ENCODE results near the gene CELA3B. TPM values are rescaled to one million over a fixed set of nuclear protein-coding genes. Genes with fewer than 3 reads are reported as not detected.

Gene CELA3B
- total and polyA plus RNA-seq, 2 of the 13 experiments (the other 11 are each of a cell fraction or from before 2014, with no cell fraction given), result 0.34 TPM; not detected in 1

DNA sequence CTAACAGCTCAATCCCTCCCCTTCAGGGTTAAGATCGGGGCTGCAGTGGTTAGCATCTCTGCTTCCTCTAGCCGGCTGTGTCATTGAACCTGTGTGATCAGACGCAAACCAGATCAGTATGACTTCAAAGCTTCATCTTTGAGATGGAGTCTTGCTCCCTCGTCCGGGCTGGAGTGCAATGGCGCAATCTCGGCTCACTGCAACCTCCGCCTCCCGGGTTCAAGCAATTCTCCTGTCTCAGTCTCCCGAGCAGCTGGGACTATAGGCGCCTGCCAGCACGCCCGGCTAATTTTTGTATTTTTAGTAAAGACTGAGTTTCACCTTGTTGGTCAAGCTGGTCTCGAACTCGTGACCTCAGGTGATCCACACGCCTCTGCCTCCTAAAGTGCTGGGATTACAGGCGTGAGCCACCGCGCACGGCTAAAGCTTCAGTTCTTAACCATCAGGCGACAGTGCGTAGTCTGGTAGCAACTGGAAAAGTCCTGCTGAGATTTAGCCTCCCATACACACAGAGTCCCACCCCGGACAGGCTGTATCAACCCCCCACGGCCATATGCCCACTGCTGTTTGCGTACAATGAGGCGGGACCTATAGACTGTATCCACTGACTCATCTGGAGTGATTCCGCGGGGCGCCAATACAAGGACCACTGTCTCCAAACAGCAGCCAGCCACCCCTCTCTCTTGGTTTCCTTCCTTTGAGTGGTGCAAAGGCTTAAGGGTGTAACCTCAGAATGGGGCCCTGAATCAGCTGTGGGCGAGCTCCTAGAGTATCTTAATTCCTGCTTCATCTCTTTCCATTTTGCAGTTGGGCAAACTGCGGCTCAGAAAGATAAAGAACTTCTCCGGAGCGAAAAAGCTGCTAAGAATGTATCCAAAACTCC, 47.9 kb downstream of the CELA3B start (continued):
- TF ChIP-seq ZNF143 (CRISPR knock-in tag; IDR thresholded peaks at IDR 0.05) (no peak), FOXO1 (CRISPR knock-in tag; IDR thresholded peaks at IDR 0.05) (no peak), CSRNP2 (CRISPR knock-in tag; conservative IDR thresholded peaks at IDR 0.05; ENCODE audit: low read depth) (no peak), NR2F1 (CRISPR knock-in tag; IDR thresholded peaks at IDR 0.05) (no peak), ZBTB37 (CRISPR knock-in tag; IDR thresholded peaks at IDR 0.05) (no peak), ZSCAN29 (CRISPR knock-in tag; conservative IDR thresholded peaks at IDR 0.05) (peak; percentile 2; the same call in 1 of the 2 replicates), CREBL2 (CRISPR knock-in tag; IDR thresholded peaks at IDR 0.05; ENCODE audit: borderline replicate concordance) (no peak), HOXA3 (CRISPR knock-in tag; IDR thresholded peaks at IDR 0.05) (no peak; the same call in 1 of the 2 replicates), ZBTB25 (CRISPR knock-in tag; IDR thresholded peaks at IDR 0.05) (no peak), PHF5A (CRISPR knock-in tag; IDR thresholded peaks at IDR 0.05; ENCODE audit: low read depth, unreplicated experiment) (no peak), E2F5 (CRISPR knock-in tag; conservative IDR thresholded peaks at IDR 0.05) (no peak), ZHX1 (CRISPR knock-in tag; IDR thresholded peaks at IDR 0.05; ENCODE audit: low read depth) (no peak), GPN1 (CRISPR knock-in tag; IDR thresholded peaks at IDR 0.05; ENCODE audit: borderline replicate concordance) (no peak), NONO (IDR thresholded peaks at IDR 0.05) (no peak), NONO (CRISPR knock-in tag; conservative IDR thresholded peaks at IDR 0.05) (no peak), HOXD1 (CRISPR knock-in tag; IDR thresholded peaks at IDR 0.05) (0 out of 2 replicates have a peak, but pooled peaks have one; percentile 37), KDM5B (CRISPR knock-in tag; IDR thresholded peaks at IDR 0.05; ENCODE audit: borderline replicate concordance) (no peak; the same call in 1 of the 2 replicates), PPARG (CRISPR knock-in tag; conservative IDR thresholded peaks at IDR 0.05) (no peak)
- TF ChIP-seq, protein P1, sequence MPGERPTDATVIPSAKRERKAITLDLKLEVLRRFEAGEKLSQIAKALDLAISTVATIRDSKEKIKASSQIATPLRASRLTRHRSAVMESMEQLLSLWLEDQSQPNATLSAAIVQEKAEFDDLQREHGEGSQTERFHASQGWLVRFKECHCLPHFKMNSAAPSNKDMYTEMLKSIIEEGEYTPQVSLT (CRISPR knock-in tag; IDR thresholded peaks at IDR 0.05; ENCODE audit: borderline replicate concordance, low read depth), result no peak

Data from HepG2 (cell line).